HPDE6-E6E7 (cell line): ENCODE data around the gene MLF2.

Source experiments
- DNase-seq: peaks from one replicate; pipeline ENCODE4 v3.0.0; 2011; ENCODE audit warnings: missing footprints; ENCODE audit errors: extremely low spot score

The MLF2 gene

DNA sequence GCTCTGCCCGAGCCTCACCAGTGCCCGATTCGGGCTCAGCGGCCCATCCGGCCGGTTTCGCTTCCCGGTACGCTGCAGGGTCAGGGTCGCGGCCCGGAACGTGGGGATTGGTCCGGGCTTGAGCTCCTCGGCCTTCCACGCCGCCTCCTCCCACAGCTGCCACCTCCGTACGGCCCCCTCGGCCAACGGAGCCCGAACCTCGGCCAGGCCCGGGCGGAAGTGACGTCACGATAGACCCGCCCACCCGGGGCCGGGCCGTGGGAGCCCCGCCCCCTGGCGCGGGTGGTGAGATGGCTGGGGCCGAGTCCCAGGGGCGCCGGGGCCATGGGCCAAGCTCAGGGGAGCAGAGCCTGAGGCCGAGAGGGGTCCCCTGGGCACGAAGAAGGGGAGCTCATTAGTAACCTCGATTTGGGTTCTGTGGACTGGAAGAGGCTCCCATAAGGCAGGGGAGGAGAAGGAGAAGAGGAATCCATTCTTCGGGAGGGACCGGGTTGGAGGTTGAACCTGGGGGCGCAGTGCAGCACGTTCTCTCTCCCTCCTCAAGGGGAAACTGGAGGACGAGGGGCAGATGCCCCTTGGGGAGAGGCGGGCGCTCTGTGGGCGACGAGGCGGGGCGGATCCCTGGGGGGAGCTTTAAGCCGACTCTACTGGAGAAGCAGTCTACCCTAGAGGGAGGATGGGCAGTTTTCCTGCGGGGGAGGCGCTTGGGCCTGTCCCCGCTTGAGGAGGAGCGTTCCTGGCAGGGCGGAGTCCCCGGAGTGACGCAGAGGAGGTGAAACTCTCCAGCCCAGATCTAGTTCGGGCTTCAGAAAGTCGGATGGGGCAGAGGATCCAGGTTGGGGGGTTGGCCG lies at the start of gene MLF2:
Gene MLF2 (minus strand): TSS at position 221 of the 851 bp plus-strand sequence. CDS start 807 bp downstream, outside the sequence.
- DNase-seq, result peak; percentile 99

DNA sequence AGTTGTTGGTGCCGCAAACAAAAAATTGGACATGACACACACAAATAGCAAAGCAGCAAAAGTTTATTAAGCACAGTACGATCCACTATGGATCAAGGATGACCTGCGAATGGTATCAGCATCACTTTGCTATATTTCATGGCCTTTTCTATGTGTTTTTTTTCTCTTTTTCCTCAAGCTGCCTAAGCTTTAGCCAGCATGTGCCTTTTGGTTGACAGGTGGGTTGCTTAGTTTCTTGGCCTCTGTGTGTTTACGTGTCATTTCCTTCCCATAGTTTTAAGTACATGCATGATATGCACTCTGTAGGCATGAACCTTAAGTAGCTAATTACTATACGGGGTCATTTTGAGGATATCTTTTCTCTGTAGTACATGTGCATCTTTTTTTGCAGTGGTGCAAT lies 46.2 kb upstream of the MLF2 start:
- DNase-seq, result no peak

DNA sequence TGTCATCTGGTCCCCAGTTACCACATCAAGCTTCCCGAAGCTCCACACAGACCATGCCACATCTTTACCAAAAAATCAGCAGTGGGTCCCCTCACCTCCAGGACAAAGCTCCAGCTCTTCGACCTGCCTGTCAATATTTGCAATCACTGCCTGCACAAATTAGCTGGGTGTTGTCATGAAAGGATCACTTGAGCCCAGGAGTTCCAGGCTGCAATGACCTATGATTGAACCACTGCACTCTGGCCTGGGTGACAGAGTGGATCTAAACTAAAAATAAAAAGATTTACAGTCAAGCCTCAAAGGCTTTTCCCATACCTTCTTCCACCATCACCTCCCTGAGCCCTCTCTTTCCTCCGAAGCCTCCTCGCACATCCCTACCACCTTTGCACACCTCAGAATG lies 43.6 kb upstream of the MLF2 start:
- DNase-seq, result no peak

GRCh38 chr12:6795088-6795487 lies 42.1 kb upstream of the MLF2 start:
- DNase-seq, result no peak

- no peak for DNase-seq
Observed at GRCh38 chr12:6792522-6793201, 39.7 kb upstream of the MLF2 start.

DNA sequence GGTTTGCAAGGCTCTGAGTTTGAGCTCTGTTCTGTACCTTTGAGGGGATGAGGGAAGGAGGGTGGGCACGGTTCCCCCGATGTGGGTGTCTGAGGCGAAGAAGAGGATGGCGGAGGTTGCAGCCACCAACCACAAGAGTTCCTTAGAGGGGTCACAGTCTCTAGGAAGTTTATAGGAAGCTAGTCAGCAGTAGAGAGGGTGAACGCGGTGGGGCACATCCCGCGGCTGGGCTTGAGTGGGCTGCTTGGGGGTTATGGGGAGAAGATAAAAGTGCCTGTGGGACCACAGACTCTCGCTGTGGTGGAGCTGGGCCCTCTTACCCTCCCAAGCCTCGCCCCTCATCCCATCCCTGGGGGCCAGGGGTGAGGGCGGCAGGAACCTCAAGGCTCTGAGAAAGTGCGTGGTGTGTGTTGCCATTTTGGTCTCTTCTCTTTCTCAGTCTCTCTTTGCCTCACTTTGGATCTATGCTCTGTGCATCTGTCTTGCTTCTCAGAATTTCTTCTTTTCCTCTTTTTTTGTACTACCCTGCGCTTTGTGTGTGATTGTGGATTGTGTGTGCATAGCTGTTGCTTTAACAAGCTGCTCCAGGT lies 39.1 kb upstream of the MLF2 start:
- DNase-seq, result no peak

GRCh38 chr12:6790496-6791150 lies 37.7 kb upstream of the MLF2 start:
- DNase-seq, result no peak

DNA sequence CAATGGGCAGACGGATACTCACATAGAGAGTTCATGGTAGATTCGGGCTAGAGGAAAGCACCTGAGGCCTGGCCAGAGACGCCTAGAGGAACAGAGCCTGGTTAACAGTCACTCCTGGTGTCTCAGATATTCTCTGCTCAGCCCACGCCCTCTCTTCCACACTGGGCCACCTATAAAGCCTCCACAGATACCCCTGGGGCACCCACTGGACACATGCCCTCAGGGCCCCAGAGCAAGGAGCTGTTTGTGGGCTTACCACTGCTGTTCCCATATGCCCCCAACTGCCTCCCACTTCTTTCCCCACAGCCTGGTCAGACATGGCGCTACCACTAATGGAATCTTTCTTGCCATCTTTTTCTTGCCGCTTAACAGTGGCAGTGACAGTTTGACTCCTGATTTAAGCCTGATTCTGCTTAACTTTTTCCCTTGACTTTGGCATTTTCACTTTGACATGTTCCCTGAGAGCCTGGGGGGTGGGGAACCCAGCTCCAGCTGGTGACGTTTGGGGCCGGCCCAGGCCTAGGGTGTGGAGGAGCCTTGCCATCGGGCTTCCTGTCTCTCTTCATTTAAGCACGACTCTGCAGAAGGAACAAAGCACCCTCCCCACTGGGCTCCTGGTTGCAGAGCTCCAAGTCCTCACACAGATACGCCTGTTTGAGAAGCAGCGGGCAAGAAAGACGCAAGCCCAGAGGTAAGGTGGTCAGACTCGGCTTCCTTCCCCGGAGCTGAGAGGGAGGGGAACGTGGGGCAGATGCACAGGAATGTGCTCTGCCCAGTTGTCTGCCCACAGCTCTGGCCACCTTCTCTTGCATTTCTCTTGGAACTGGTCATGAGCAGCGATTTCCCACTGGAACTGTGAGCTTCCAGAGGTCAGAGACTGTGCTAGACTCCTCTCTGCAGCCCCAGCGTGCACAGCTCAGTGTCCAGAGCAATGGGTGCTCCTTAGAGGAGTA lies 36.3 kb upstream of the MLF2 start, which contains the start of gene CD4:
Gene CD4 (plus strand): TSS at position 557 of the 953 bp plus-strand sequence. CDS start 10,611 bp downstream, outside the sequence.
- DNase-seq, result no peak

GRCh38 chr12:6787309-6787708 lies 34.4 kb upstream of the MLF2 start:
- DNase-seq, result no peak

DNA sequence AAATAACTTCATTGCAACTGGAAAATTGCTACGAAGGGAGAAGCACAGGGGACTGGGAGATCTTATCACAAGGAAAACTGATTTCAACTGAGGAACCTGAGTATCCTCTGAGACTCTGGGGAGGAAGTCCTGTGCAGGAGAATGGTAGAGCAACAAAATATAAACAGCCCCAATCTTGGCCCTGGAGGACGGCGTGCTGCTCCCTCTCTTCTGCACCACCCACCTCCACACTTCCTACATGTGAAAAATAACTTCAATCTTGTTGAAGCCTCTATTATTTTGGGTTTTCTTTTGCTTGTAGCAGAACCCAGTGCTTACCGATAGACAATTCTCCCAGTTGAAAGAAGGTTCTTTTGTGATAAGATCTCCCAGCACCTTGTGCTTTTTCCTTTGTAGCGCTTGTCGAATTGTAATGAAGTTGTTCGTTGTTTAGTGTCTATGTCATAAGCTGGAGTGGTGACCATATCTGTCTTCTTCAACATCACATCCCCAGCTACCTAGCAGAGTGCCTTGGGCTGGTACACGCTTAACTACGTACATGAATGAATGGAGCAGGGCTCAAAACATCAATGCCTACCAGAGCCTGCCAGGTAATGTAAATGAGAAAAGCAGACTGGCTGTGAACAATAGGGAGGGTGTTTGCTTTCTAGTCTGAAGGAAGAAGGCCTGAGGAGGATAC lies 33.6 kb upstream of the MLF2 start:
- no peak for DNase-seq

DNA sequence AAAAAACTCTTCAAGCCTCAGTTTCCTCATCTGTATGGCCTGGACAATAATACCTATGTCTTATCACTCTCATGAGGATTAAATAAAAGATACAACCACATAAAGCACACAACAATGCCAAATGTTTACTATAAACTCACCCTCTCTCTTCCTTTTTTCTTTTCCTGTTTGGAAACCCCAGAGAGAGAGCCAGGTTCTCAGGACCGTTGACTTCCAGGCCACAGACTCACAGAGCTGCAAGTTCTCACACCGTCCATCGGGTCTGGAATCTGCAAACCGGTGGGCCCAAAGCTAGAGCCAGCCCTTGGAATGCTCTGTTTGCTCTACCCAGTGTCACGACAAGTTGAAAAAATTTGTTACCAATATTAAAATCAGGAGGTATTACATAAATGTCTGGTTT lies 31.8 kb upstream of the MLF2 start:
- no peak for DNase-seq

DNA sequence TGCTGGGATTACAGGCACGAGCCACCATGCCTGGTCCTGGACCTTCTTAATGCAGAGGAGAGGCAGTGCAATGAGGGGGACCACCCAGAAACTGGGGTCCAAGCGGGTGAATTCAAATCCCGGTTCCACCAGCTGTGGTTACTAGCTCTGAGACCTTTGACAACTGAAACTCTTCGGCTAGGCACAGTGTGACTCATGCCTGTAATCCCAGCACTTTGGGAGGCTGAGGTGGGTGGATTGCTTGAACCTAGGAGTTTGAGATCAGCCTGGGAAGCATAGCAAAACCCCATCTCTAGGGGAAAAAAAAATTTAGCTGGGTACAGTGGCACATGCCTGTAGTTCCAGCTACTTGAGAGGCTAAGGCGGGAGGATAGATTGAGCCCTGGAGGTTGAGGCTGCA lies 31.4 kb upstream of the MLF2 start:
- no peak for DNase-seq

- no peak for DNase-seq
Observed at GRCh38 chr12:6783828-6784227, 30.9 kb upstream of the MLF2 start.

DNA sequence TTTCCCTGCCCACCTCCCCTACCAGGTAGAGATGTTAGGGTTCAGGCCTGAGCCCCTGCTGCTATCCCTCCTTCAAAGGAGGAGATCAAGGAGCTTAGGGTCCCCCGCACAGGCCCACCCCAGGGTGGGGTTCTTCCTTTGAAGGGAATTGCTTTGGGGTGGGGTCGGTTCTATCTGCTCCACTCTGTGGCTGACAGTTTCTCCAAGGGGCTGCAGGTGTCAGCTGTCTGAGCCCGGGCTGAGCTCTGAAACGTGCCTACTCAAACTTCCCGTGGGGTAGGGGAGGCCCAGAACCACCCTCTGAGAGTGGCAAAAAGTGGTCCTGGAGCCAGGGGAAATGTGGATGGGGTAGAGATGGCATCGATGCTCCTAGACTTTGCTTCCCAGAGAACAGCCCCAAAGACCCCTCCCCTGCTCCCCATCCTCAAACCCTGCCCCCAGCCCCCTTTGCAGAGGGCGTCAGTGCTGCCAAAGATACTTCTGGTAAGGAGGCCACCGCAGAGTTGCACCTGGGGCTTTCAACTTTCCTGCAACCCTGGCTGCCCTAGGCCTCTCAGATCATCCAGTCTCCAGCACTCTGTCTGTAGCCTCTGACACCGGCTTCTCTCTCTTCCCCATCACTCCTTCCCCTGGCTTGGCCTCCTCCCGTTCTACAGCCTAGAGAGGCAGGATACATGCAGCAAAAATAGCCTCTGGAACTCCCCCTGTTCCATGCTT lies 30.1 kb upstream of the MLF2 start:
- DNase-seq, result no peak

DNA sequence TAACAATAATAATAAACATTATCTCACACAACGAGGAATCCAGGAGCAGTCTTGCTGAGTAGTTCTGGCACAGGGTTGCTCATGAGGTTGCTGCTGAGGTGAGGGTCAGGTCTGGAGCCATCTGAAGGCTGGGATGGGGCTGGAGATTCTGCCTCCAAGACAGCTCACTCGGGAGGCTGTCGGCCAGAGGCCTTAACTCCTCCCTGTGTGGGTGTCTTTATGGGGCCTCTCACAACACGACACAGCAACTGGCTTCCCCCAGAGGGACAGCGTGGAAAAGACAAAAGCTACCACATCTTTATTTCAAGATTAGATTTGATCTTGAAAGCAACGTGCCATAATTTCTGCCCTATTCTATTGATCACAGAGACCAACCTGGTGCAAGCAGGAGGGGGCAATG lies 29.2 kb upstream of the MLF2 start:
- no peak for DNase-seq

- no peak for DNase-seq
Observed at GRCh38 chr12:6780573-6780972, 27.6 kb upstream of the MLF2 start.

GRCh38 chr12:6779708-6780432 lies 26.9 kb upstream of the MLF2 start:
- DNase-seq, result no peak

DNA sequence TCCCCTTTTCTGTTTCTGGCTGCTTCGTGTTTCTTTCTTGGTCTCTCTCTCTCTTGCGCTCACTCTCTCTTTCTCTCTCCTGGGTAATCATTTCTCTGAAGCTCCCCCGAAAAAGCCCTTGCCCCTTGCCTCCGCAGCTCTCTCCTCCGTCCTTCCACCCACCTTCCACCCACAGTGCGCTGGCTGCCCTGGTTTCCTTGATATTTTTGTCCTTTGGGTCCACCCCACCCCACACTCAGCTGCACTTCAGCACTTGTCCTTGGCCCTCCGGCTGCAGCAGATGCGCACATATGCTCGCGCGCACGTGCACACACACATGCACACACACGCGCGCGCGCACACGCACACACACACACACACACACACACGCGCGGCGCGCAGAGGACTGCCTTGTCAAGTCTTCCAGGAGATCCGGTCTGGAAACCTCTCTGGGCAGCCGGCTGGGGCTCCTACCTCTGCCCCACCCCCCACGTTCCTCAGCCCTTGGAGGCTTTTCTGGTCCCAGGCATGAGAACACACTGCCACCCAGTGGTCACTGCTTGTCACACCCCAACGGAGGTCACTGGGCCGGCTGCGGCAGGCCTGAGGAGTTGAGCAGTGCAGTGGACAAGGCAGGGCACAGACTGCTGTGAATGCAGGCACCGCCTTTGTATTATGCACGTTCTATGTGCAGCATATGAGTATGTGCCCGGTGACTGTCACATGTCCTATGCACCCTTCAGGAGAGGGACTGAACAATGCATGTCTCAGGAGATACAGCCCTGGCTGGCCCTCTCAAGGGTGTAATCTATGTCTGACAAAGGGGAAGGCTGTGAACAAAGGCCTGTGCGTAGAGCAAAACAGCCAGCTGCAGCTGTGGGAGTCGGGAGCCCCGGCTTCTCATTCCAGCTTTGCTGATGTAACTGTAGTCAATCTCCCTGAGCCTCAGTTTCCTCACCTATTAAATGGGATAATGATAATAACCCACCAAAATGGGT lies 25.9 kb upstream of the MLF2 start:
- DNase-seq, result peak; percentile 87
